Body of pancreas (tissue), 4 donors: ENCODE measurements around the gene PLOD1. TPM values are rescaled to one million over a fixed set of nuclear protein-coding genes. Genes with fewer than 3 reads are reported as not detected.
"Not testable (repeated sequence)": the region's sequence is repeated elsewhere in the genome, so short reads cannot be mapped to it uniquely, and the experiment has no call there.

Source experiments
- ATAC-seq: fragments of 150-250 bp; one replicate; pipeline ENCODE4 v1.9.1; 2016
- DNase-seq, 4 donors: peaks; one replicate each; pipeline ENCODE4 v3.0.0-alpha.2; 2019
- H3K27ac ChIP-seq, 4 donors: fragments of 200-600 bp; sonication (generic); 1 replicate in 3 of 4; 2 replicates in 1 of 4; pipeline versions ENCODE4 v1.5.1 to v1.6.1; 2016 to 2019; ENCODE audit warnings: mild to moderate bottlenecking in 1 of 4, mixed read lengths in 1 of 4, moderate library complexity in 1 of 4
- H3K27me3 ChIP-seq, 2 donors: fragments of 200-600 bp; sonication (generic); one replicate each; pipeline ENCODE4 v1.6.0; 2016; ENCODE audit warnings: mild to moderate bottlenecking in 1 of 2
- H3K36me3 ChIP-seq, 2 donors: fragments of 200-600 bp; sonication (generic); replicated peaks in 1 of 2; 2 replicates each; pipeline ENCODE4 v1.5.1; 2016; ENCODE audit warnings: low read depth in 2 of 2; ENCODE audit not compliant: insufficient read depth in 1 of 2
- H3K4me1 ChIP-seq: fragments of 200-600 bp; sonication (generic); one replicate; pipeline ENCODE4 v1.6.0; 2016
- H3K4me3 ChIP-seq, 2 donors: fragments of 200-600 bp; sonication (generic); 1 replicate in 1 of 2; 2 replicates in 1 of 2; pipeline ENCODE4 v1.5.1; 2016 to 2019
- H3K9me3 ChIP-seq, 3 donors: fragments of 200-600 bp; sonication (generic); 1 replicate in 2 of 3; 2 replicates in 1 of 3; pipeline ENCODE4 v1.5.1; 2016
- POLR2A ChIP-seq, 3 donors: fragments of 450-650 bp; IDR thresholded peaks; one replicate each; pipeline ENCODE4 v1.6.1; 2016; ENCODE audit warnings: antibody characterized with exemption in 3 of 3, mild to moderate bottlenecking in 2 of 3
- WGBS, 2 donors: methylation state at CpG; one replicate each; pipeline ENCODE4 v1.1.5; 2017; 5-methylcytosine and 5-hydroxymethylcytosine counted together
- intact Hi-C: fragments of 100-400 bp; cut with DNase I; formaldehyde crosslinking; loops from one replicate; pipeline ENCODE4 v1.15.1; 2023
- total RNA-seq, 2 donors: library from RNA; depleted of rRNA; stranded (reverse); fragments of >200 nt; gene quantifications; one replicate each; pipeline ENCODE4 v1.1.0, GENCODE V29; 2016
- TF ChIP-seq, protein P1 (sequence below), 7 experiments: fragments of 450-650 bp in 4 of 7; fragments of 200-600 bp in 3 of 7; sonication (generic) in 3 of 7; IDR thresholded peaks; one replicate each; pipeline ENCODE4 v1.5.1; 2016 to 2019; ENCODE audit warnings: antibody characterized with exemption in 7 of 7

PLOD1 gene
- total RNA-seq, 2 donors from 2014 or later: 30.9 to 39.6 TPM

DNA sequence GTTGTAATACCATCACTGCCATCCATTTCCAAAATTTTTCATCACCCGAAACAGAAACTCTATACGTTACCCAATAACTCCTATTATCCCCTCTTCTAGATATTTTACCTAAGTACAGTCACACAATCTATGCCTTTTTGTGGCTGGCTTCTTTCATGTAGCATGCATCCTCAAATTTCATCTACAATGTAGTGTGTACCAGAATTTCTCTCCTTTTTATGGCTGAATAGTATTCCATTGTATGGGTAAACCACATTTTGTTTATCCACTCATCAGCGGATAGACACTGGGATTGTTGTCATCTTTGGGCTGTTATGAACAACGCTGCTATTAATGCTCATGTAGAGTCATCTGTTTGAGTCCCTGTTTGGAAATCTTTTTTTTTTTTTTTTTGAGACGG is 29.5 kb upstream of the PLOD1 start:
- Histone ChIP-seq H3K9me3 (no peaks in the 10 kb centered on the region), H3K27me3 (peaks cover 0 to 6% of the 10 kb centered on the region in 2 donors), H3K27ac (no peak overlapping the region), H3K36me3 (no peaks in the 10 kb centered on the region), H3K4me1 (peaks cover under 1% of the 10 kb centered on the region), H3K4me3 (no peak overlapping the region)
- WGBS, 2 donors: 88 to 90% methylated on average over 5 of the region's 5 CpGs
- TF ChIP-seq POLR2A (IDR thresholded peaks at IDR 0.05): no peak
- TF ChIP-seq, protein P1, sequence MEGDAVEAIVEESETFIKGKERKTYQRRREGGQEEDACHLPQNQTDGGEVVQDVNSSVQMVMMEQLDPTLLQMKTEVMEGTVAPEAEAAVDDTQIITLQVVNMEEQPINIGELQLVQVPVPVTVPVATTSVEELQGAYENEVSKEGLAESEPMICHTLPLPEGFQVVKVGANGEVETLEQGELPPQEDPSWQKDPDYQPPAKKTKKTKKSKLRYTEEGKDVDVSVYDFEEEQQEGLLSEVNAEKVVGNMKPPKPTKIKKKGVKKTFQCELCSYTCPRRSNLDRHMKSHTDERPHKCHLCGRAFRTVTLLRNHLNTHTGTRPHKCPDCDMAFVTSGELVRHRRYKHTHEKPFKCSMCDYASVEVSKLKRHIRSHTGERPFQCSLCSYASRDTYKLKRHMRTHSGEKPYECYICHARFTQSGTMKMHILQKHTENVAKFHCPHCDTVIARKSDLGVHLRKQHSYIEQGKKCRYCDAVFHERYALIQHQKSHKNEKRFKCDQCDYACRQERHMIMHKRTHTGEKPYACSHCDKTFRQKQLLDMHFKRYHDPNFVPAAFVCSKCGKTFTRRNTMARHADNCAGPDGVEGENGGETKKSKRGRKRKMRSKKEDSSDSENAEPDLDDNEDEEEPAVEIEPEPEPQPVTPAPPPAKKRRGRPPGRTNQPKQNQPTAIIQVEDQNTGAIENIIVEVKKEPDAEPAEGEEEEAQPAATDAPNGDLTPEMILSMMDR (IDR thresholded peaks at IDR 0.05): no peak
- ATAC-seq: no peak
- intact Hi-C loops: no loop called here
- DNase-seq: no peak

DNA sequence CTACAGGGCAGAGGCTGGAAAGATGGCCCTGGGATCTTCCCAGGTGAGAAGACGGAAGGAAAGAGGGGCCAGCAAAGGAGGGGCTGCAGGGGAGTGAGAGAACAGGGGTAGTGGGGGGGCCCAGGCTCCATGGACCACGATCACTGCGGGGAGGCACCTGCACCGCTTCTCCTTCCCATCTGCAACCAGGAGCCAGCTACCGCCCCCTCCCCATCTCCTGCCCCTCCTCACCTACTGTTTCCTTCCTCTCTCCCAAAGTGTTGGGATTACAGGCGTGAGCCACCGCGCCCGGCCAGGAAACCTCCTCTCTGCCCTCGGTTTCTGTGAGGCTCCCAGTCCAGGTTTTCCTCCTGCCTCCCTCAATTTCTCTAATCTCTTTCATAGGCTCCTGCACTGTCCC is 27.6 kb upstream of the PLOD1 start:
- Histone ChIP-seq H3K27ac (no peak overlapping the region), H3K4me1 (peaks cover 8% of the 10 kb centered on the region), H3K36me3 (no peaks in the 10 kb centered on the region), H3K4me3 (no peak overlapping the region), H3K9me3 (no peaks in the 10 kb centered on the region), H3K27me3 (no peaks in the 10 kb centered on the region)
- ATAC-seq (no peak), DNase-seq (no peak)
- TF ChIP-seq POLR2A (IDR thresholded peaks at IDR 0.05): no peak
- TF ChIP-seq, protein P1 (IDR thresholded peaks at IDR 0.05): no peak
- intact Hi-C loops: no loop called here
- 72 to 78% methylated on average over 10 of the region's 10 CpGs for WGBS, 2 donors

DNA sequence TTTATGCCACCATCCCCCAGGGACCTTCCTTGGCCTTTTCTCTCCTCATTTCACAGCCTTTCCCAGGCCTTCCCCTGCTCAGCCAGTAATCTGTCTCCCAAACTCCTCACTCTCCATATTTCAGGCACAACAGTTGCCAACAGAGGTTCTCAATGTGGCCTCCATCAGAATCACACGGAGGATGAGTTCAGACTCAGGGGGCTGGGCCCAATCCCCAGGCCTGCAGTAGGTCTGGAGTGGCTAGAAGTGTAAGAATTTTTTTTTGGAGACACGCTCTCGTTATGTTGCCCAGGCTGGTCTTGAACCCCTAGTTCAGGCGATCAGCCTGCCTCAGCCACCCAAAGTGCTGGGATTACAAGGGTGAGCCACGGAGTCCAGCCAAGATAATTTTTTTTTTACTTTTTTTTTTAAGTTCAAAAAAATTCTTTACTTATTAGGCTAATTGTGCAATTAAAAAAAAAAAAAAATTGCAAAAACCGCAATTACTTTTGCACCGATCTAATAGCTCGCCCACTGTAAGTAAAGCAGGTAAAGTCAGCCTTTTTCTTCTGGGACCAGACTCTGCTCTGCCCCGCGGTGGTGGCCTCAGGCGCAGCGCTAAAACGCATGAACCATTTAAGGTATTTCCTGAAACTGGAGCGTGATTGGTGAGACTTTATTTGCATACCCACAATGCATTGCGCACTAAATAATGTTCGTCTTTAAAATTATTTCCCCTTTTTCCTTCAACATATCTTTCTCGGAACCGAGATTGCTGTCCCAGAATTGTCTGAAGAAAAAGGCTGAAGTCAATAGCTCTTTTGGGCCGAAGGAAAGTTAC is 27.0 kb upstream of the PLOD1 start:
- Histone ChIP-seq H3K9me3 (no peaks in the 10 kb centered on the region), H3K4me1 (peaks cover 8% of the 10 kb centered on the region), H3K27ac (peak overlapping the region; percentile 94 to 96 (median 94)), H3K27me3 (no peaks in the 10 kb centered on the region), H3K36me3 (no peaks in the 10 kb centered on the region), H3K4me3 (no peak overlapping the region)
- TF ChIP-seq, protein P1 (IDR thresholded peaks at IDR 0.05): peak; percentile 67 to 99 (median 95)
- no peak for TF ChIP-seq POLR2A (IDR thresholded peaks at IDR 0.05)
- ATAC-seq: peak; percentile 84
- WGBS, 2 donors: 8 to 15% methylated on average over 19 of the region's 19 CpGs
- peak; percentile 93 to 96 (median 96) for DNase-seq
- intact Hi-C loops: no loop called here

DNA sequence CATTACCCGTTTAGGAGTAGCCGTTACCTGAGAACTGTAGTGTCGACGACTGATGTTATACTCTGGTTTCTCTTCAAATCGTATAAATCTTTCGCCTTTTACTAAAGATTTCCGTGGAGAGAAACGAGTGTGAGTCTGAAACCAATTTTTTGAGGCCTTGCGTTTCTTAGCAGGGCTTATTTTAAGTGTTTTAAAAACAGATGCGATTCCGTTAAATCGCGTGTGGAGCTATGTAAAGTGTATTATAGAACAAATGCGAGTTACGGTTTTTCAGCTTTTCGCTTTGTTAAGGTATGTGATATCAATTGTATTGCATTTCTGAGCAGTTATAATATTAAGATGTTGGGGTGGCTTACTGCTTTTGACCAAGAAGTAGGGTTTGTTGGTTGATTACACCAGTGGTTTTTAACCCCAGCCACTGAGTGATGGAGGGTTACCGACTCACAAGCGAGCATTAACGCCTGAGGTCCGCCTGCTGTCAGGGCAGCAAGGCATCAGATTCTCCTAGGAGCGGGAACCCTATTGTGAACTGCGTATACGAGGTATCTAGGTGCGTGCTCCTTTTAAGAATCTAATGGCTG is 26.3 kb upstream of the PLOD1 start:
- Histone ChIP-seq H3K4me1 (peaks cover 8% of the 10 kb centered on the region), H3K27ac (peak overlapping the region; percentile 94 to 96 (median 94)), H3K27me3 (no peaks in the 10 kb centered on the region), H3K9me3 (no peaks in the 10 kb centered on the region), H3K4me3 (peak overlapping the region; percentile 16 to 25), H3K36me3 (no peaks in the 10 kb centered on the region)
- intact Hi-C loops: no loop called here
- DNase-seq (peak; percentile 40 to 80 (median 64)), ATAC-seq (peak; percentile 82)
- WGBS, 2 donors: 0% methylated on average over 21 to 24 of the region's 24 CpGs
- TF ChIP-seq POLR2A (IDR thresholded peaks at IDR 0.05): peak; percentile 92 to 100 (median 100)
- TF ChIP-seq, protein P1 (IDR thresholded peaks at IDR 0.05): no peak

DNA sequence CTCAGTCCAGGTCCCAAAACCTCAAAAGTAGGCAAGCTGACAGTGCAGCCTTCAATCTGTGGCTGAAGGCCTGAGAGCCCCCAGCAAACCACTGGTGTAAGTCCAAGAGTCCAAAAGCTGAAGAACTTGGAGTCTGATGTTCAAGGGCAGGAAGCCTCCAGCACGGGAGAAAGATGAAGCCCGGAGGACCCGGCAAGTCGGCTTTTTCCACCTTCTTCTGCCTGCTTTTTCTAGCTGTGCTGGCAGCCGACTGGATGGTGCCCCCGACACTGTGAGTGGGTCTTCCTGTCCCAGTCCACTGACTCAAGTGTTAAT is 23.6 kb upstream of the PLOD1 start:
- intact Hi-C loops, H3K27me3 ChIP-seq, H3K9me3 ChIP-seq, DNase-seq, H3K4me3 ChIP-seq, ATAC-seq, H3K36me3 ChIP-seq, H3K4me1 ChIP-seq: not testable (repeated sequence)
- peak overlapping the region in 1 of 4 donors; percentile 95 for H3K27ac ChIP-seq
- 86 to 94% methylated on average over 3 to 6 of the region's 6 CpGs for WGBS, 2 donors
